A549 (cell line): ENCODE measurements around the gene DNMT3B. TPM values are rescaled to one million over a fixed set of nuclear protein-coding genes. Genes with fewer than 3 reads are reported as not detected.

Source experiments
- ATAC-seq, 2 experiments: fragments of 200-7000 bp in 1 of 2; fragments of >200 bp in 1 of 2; cut with Nextera tagmentation in 1 of 2; cut with Tn5 transposase in 1 of 2; 3 replicates each; pipeline versions ENCODE4 v1.8.0 to v1.9.1; 2018 to 2020; ENCODE audit warnings: mild to moderate bottlenecking in 1 of 2, moderate library complexity in 1 of 2
- CTCF ChIA-PET: fragments of 300-600 bp; sonication (Branson Sonifier 250); formaldehyde crosslinking; extraction: SDS; loops from one replicate; lab custom pipeline; 2021; ENCODE audit warnings: antibody characterized with exemption, inconsistent platforms; lab: Yijun Ruan, JAX
- POLR2A ChIA-PET: fragments of 350-600 bp; formaldehyde crosslinking; extraction: SDS; loops from one replicate; lab custom pipeline; 2021; ENCODE audit warnings: antibody characterized with exemption, inconsistent platforms; lab: Yijun Ruan, JAX
- DNase-seq, 2 experiments: peaks; one replicate each; pipeline versions ENCODE4 v3.0.0 to v3.0.0-alpha.2; 2011 to 2016; ENCODE audit warnings: low read depth in 1 of 2, low spot score in 1 of 2
- FAIRE-seq: peaks from 2 replicates; lab custom pipeline; 2011; peaks lifted over from hg19 to GRCh38; lab: Jason Lieb, UNC
- H3K27ac ChIP-seq, 2 experiments: fragments of >200 bp; sonication (Bioruptor Twin); formaldehyde crosslinking; 3 replicates each; pipeline ENCODE4 v1.5.1; 2016 to 2017
- H3K4me1 ChIP-seq: fragments of >200 bp; sonication (Bioruptor Twin); formaldehyde crosslinking; 3 replicates; pipeline ENCODE4 v1.6.1; 2016
- H3K4me2 ChIP-seq: fragments of >200 bp; sonication (Bioruptor Twin); formaldehyde crosslinking; 3 replicates; pipeline ENCODE4 v1.6.1; 2016
- H3K4me3 ChIP-seq: fragments of >200 bp; sonication (Bioruptor Twin); formaldehyde crosslinking; 3 replicates; pipeline ENCODE4 v1.5.1; 2016
- H3K9me3 ChIP-seq: fragments of >200 bp; sonication (Bioruptor Twin); formaldehyde crosslinking; 3 replicates; pipeline ENCODE4 v1.6.1; 2016
- CEBPB ChIP-seq, 2 experiments: fragments of >200 bp in 1 of 2; sonication (Bioruptor Twin) in 1 of 2; formaldehyde crosslinking in 1 of 2; IDR thresholded peaks; 2 replicates each; pipeline ENCODE4 v1.6.1; 2012 to 2016
- CHD4 ChIP-seq: fragments of 200-600 bp; sonication (generic); IDR thresholded peaks from 2 replicates; pipeline ENCODE4 v1.6.1; 2016; ENCODE audit warnings: antibody characterized with exemption, mild to moderate bottlenecking, borderline replicate concordance
- FOSB ChIP-seq: fragments of 250-450 bp; sonication (Bioruptor Pico); IDR thresholded peaks from 2 replicates; pipeline ENCODE4 v1.5.0; 2020; ENCODE audit warnings: mild to moderate bottlenecking, moderate library complexity
- FOSL2 ChIP-seq, 2 experiments: fragments of 450-650 bp in 1 of 2; fragments of >200 bp in 1 of 2; sonication (Bioruptor Twin) in 1 of 2; formaldehyde crosslinking; IDR thresholded peaks; 2 replicates each; pipeline versions ENCODE4 v1.5.0 to v1.6.1; 2016 to 2020; ENCODE audit warnings: mild to moderate bottlenecking in 1 of 2, moderate library complexity in 1 of 2
- FOXS1 ChIP-seq: fragments of 250-450 bp; sonication (Bioruptor Pico); IDR thresholded peaks from 2 replicates; pipeline ENCODE4 v1.5.0; 2020; ENCODE audit warnings: mild to moderate bottlenecking, moderate library complexity
- HOXA7 ChIP-seq: fragments of 250-450 bp; sonication (Bioruptor Pico); IDR thresholded peaks from 2 replicates; pipeline ENCODE4 v1.5.0; 2020; ENCODE audit warnings: mild to moderate bottlenecking, moderate library complexity
- JUNB ChIP-seq: fragments of >200 bp; sonication (Bioruptor Twin); formaldehyde crosslinking; IDR thresholded peaks from 2 replicates; pipeline ENCODE4 v1.6.1; 2016
- KDM1A ChIP-seq: fragments of 200-600 bp; sonication (generic); IDR thresholded peaks from 2 replicates; pipeline ENCODE4 v1.6.1; 2016; ENCODE audit warnings: low read depth, mild to moderate bottlenecking
- MAFK ChIP-seq: fragments of 450-650 bp; IDR thresholded peaks from 2 replicates; pipeline ENCODE4 v1.6.1; 2014; ENCODE audit not compliant: partially characterized antibody
- MAZ ChIP-seq: fragments of 150-350 bp; IDR thresholded peaks from 2 replicates; pipeline ENCODE4 v1.6.1; 2014; ENCODE audit warnings: antibody characterized with exemption, low read depth, low read length, borderline replicate concordance
- MYC ChIP-seq: IDR thresholded peaks from 2 replicates; pipeline ENCODE4 v1.6.1; 2012; ENCODE audit warnings: mild to moderate bottlenecking, inconsistent platforms, low read length, improper control_type of control experiment, borderline replicate concordance
- PHF8 ChIP-seq: fragments of 200-600 bp; sonication (generic); IDR thresholded peaks from 2 replicates; pipeline ENCODE4 v1.6.1; 2016; ENCODE audit warnings: low read depth, mild to moderate bottlenecking, antibody characterized with exemption, moderate library complexity, borderline replicate concordance
- POLR2A ChIP-seq: IDR thresholded peaks from 2 replicates; pipeline ENCODE4 v1.6.1; 2012; ENCODE audit warnings: mild to moderate bottlenecking, low read length
- POLR2AphosphoS2 ChIP-seq: conservative IDR thresholded peaks from 2 replicates; pipeline ENCODE4 v1.6.1; 2012; ENCODE audit warnings: low read length, improper control_type of control experiment, inconsistent platforms
- RNF2 ChIP-seq: fragments of 200-600 bp; sonication (generic); IDR thresholded peaks from 2 replicates; pipeline ENCODE4 v1.6.1; 2016; ENCODE audit warnings: low read depth, mild to moderate bottlenecking, antibody characterized with exemption, moderate library complexity, borderline replicate concordance
- TP53 ChIP-seq: fragments of 250-450 bp; sonication (Bioruptor Pico); IDR thresholded peaks from 2 replicates; pipeline ENCODE4 v1.5.0; 2021; ENCODE audit warnings: mild to moderate bottlenecking, moderate library complexity
- WGBS: methylation state at CpG from one replicate; pipeline ENCODE4 v1.1.6; 2017; ENCODE audit errors: missing lambda C conversion rate; 5-methylcytosine and 5-hydroxymethylcytosine counted together
- polyA plus RNA-seq, 4 experiments: library from polyadenylated mRNA; depleted of rRNA in 3 of 4; stranded (reverse); fragments of >200 nt; fragmentation: RNase III in 1 of 4; extraction: RNeasy Plus Mini Kit Qiagen cat#74134 plus additional on column Dnase treatment in 1 of 4; gene quantifications; 2 replicates in 3 of 4; 3 replicates in 1 of 4; pipeline ENCODE4 v1.2.3, GENCODE V29; 2011 to 2017
- TF ChIP-seq, protein P1 (sequence below): IDR thresholded peaks from 2 replicates; pipeline ENCODE4 v1.6.1; 2012
- TF ChIP-seq, protein P2 (sequence below): fragments of >200 bp; sonication (Bioruptor Twin); formaldehyde crosslinking; IDR thresholded peaks from 2 replicates; pipeline ENCODE4 v1.6.1; 2016
- TF ChIP-seq, protein P3 (sequence below): fragments of 200-600 bp; sonication (generic); IDR thresholded peaks from 2 replicates; pipeline ENCODE4 v1.6.1; 2016; ENCODE audit warnings: antibody characterized with exemption, mild to moderate bottlenecking, moderate library complexity

DNMT3B gene
- polyA plus RNA-seq, 2 of the 4 experiments (the other 2 are of a cell fraction): 5.2 to 11.3 TPM

DNA sequence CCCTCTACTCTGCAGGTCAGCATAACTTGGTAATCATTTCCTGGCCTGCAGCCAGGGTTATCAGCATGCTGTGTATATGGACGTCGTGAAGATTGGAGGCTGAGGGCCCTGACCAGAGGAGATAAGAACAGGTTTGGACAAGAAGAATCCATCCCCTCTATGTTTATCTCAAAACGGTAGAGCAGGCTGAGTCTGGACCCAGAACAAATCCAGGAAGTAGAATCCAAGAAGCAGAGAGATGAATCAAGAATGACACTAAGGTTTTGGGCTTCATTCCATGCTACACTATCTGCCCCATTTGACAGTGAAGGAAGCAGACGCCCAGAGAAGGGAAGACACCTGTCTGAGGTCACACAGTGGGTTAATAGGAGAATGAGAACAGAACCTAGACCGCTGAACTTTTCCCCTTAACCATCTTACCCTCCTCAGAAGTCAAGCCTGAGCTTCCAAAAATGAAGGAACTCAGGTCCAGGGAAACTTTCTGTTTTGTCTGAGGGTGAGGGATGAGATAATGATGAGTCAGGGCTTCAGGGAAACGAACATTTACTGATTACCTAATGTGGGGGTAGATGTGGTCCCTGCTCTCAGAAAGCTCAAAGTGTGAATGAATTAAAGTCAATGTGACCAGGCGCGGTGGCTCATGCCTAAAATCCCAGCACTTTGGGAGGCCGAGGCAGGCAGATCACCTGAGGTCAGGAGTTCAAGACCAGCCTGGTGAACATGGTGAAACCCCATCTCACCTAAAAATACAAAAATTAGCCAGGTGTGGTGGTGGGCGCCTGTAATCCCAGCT, 9.5 kb upstream of the DNMT3B start:
- Histone ChIP-seq H3K4me3 (no peak overlapping the region), H3K4me2 (peak overlapping the region; percentile 30), H3K27ac (peak overlapping the region; percentile 26 to 67), H3K4me1 (peaks cover 31% of the 10 kb centered on the region), H3K9me3 (no peaks in the 10 kb centered on the region)
- FAIRE-seq (no peak), DNase-seq (no peak), ATAC-seq (peak; percentile 58 to 69)
- CTCF ChIA-PET: interaction anchor here (0.6 to 1.2 kb wide), 3 partner anchors 10 to 79 kb away, joined by 3 read pairs; partner anchors contain the start of genes C20orf203 and DNMT3B
- no peak for TF ChIP-seq FOSL2 (IDR thresholded peaks at IDR 0.05)
- 0 out of 2 replicates have a peak, but pooled peaks have one; percentile 21 for TF ChIP-seq FOSL2 (CRISPR knock-in tag; IDR thresholded peaks at IDR 0.05)
- peak; percentile 95 for TF ChIP-seq MAFK
- no peak for TF ChIP-seq KDM1A
- 0 out of 4 replicates have a peak, but pooled peaks of 1 of the 2 experiments have one; percentile 11 for TF ChIP-seq CEBPB (IDR thresholded peaks at IDR 0.05)
- POLR2A ChIA-PET: no interaction called here
- WGBS: 50% methylated on average over 10 of the region's 10 CpGs

DNA sequence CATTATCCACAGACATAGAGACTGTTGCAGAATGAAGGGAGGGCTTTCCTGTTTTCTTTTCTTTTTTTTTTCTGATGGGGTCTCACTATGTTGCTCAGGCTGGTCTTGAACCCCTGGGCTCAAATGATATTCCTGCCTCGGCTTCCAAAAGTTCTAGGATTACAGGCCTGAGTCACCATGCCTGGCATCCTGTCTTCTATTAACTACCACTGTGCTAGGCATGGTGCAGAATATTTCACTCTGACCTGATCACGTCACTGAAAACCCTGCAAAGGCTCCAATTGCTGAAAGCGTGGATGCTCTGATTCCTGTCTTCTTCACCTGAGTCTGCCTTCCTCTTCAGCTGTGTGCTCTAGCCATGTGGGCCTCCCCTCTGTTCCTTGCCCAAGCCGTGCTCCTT, 8.5 kb upstream of the DNMT3B start:
- ATAC-seq (peak in 1 of 2 experiments; percentile 55; a peak in 3 of 6 replicates), DNase-seq (no peak), FAIRE-seq (no peak)
- Histone ChIP-seq H3K4me1 (peaks cover 31% of the 10 kb centered on the region), H3K27ac (peak overlapping the region in 1 of 2 experiments; percentile 67; a peak in 3 of 6 replicates), H3K9me3 (no peaks in the 10 kb centered on the region), H3K4me3 (no peak overlapping the region), H3K4me2 (no peak overlapping the region)
- POLR2A ChIA-PET: interaction anchor here (0.5 kb wide), 1 partner anchor 88 kb away, joined by 4 read pairs; no protein-coding TSS in a partner anchor
- TF ChIP-seq POLR2A: no peak
- no peak for TF ChIP-seq POLR2AphosphoS2
- TF ChIP-seq HOXA7 (CRISPR knock-in tag): no peak
- TF ChIP-seq, protein P1, sequence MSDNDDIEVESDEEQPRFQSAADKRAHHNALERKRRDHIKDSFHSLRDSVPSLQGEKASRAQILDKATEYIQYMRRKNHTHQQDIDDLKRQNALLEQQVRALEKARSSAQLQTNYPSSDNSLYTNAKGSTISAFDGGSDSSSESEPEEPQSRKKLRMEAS: no peak
- no peak for TF ChIP-seq CHD4
- no peak for TF ChIP-seq PHF8
- TF ChIP-seq MAZ: no peak
- TF ChIP-seq MYC: no peak
- no peak for TF ChIP-seq FOSB (CRISPR knock-in tag)
- TF ChIP-seq TP53: no peak
- TF ChIP-seq RNF2: no peak
- no peak for TF ChIP-seq CEBPB (IDR thresholded peaks at IDR 0.05)
- TF ChIP-seq, protein P2, sequence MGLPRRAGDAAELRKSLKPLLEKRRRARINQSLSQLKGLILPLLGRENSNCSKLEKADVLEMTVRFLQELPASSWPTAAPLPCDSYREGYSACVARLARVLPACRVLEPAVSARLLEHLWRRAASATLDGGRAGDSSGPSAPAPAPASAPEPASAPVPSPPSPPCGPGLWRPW: no peak
- TF ChIP-seq JUNB: no peak
- TF ChIP-seq, protein P3, sequence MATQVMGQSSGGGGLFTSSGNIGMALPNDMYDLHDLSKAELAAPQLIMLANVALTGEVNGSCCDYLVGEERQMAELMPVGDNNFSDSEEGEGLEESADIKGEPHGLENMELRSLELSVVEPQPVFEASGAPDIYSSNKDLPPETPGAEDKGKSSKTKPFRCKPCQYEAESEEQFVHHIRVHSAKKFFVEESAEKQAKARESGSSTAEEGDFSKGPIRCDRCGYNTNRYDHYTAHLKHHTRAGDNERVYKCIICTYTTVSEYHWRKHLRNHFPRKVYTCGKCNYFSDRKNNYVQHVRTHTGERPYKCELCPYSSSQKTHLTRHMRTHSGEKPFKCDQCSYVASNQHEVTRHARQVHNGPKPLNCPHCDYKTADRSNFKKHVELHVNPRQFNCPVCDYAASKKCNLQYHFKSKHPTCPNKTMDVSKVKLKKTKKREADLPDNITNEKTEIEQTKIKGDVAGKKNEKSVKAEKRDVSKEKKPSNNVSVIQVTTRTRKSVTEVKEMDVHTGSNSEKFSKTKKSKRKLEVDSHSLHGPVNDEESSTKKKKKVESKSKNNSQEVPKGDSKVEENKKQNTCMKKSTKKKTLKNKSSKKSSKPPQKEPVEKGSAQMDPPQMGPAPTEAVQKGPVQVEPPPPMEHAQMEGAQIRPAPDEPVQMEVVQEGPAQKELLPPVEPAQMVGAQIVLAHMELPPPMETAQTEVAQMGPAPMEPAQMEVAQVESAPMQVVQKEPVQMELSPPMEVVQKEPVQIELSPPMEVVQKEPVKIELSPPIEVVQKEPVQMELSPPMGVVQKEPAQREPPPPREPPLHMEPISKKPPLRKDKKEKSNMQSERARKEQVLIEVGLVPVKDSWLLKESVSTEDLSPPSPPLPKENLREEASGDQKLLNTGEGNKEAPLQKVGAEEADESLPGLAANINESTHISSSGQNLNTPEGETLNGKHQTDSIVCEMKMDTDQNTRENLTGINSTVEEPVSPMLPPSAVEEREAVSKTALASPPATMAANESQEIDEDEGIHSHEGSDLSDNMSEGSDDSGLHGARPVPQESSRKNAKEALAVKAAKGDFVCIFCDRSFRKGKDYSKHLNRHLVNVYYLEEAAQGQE: no peak
- no peak for TF ChIP-seq FOXS1 (CRISPR knock-in tag)
- CTCF ChIA-PET: interaction anchor here (0.8 to 2.3 kb wide), 3 partner anchors 9 to 80 kb away, joined by 3 to 10 read pairs (median 5); partner anchors contain the start of genes C20orf203 and DNMT3B
- 52% methylated on average over 4 of the region's 4 CpGs for WGBS
